Activated CD8-positive, alpha-beta T cell treated with anti-CD3 and anti-CD28 coated beads for 36 hours (primary cell): ENCODE data around the gene ZNF428. TPM values are rescaled to one million over a fixed set of nuclear protein-coding genes. Genes with fewer than 3 reads are reported as not detected.

Source experiments
- ATAC-seq: fragments of 200-7000 bp; cut with Tn5 transposase; one replicate; pipeline ENCODE4 v1.10.0; 2021; ENCODE audit warnings: mild to moderate bottlenecking, moderate library complexity
- CTCF ChIA-PET: fragments of 350-600 bp; sonication (Branson Sonifier 250); formaldehyde crosslinking; loops from one replicate; lab custom pipeline; 2021; ENCODE audit warnings: antibody characterized with exemption; lab: Charles Lee
- POLR2A ChIA-PET: fragments of 350-600 bp; sonication (Branson Sonifier 250); formaldehyde crosslinking; loops from one replicate; lab custom pipeline; 2021; ENCODE audit warnings: antibody characterized with exemption; lab: Charles Lee
- DNase-seq: peaks from one replicate; pipeline ENCODE4 v3.0.0-alpha.2; 2020
- H3K27ac Mint-ChIP-seq: one replicate; pipeline ENCODE4 v1.8.0; 2021; ENCODE audit warnings: mild to moderate bottlenecking, mixed read lengths
- H3K27me3 Mint-ChIP-seq: one replicate; pipeline ENCODE4 v1.8.0; 2021; ENCODE audit warnings: mixed read lengths
- H3K36me3 Mint-ChIP-seq: one replicate; pipeline ENCODE4 v1.8.0; 2021; ENCODE audit warnings: low read depth, mixed read lengths
- H3K4me1 Mint-ChIP-seq: one replicate; pipeline ENCODE4 v1.8.0; 2021; ENCODE audit warnings: low read depth, mixed read lengths
- H3K4me3 Mint-ChIP-seq: one replicate; pipeline ENCODE4 v1.8.0; 2021; ENCODE audit warnings: mild to moderate bottlenecking, moderate library complexity, mixed read lengths
- H3K9me3 Mint-ChIP-seq: one replicate; pipeline ENCODE4 v1.8.0; 2021; ENCODE audit warnings: mixed read lengths
- CTCF ChIP-seq: fragments of 200-600 bp; IDR thresholded peaks from one replicate; pipeline ENCODE4 v1.8.0; 2022; ENCODE audit warnings: antibody characterized with exemption, mild to moderate bottlenecking
- intact Hi-C: fragments of 100-400 bp; cut with micrococcal nuclease; formaldehyde crosslinking; loops from one replicate; pipeline ENCODE4 v1.10.0; 2022
- total RNA-seq, 2 experiments: library from RNA; stranded (reverse); gene quantifications; one replicate each; pipeline ENCODE4 v1.2.3, GENCODE V29; 2021

Gene ZNF428
- total RNA-seq, 2 experiments from 2014 or later: 12.3 to 13.4 TPM

- intact Hi-C loops: loop anchor here (5.0 to 10.0 kb wide), 3 partner anchors 34 to 149 kb away; partner anchors contain the start of gene ZNF575
- Mint-ChIP-seq H3K4me3 (peak within 1 kb of the TSS; percentile 86), H3K27me3 (no peaks in the 10 kb centered on the region), H3K27ac (peak within 1 kb of the TSS; percentile 98), H3K4me1 (peaks cover 26% of the 10 kb centered on the region), H3K36me3 (peaks cover 20% of the 10 kb centered on the region), H3K9me3 (no peaks in the 10 kb centered on the region)
- ATAC-seq (peak; percentile 84), DNase-seq (peak; percentile 100)
- CTCF ChIA-PET: interaction anchor here (0.9 to 12.2 kb wide), 12 partner anchors 11 to 214 kb away, joined by 3 to 188 read pairs (median 12); partner anchors contain the start of genes PINLYP, XRCC1 and ZNF575
- POLR2A ChIA-PET: interaction anchor here (0.6 to 4.2 kb wide), 14 partner anchors 10 to 132 kb away, joined by 3 to 24 read pairs (median 4); partner anchors contain the start of genes PINLYP, XRCC1 and ZNF575
- no peak for TF ChIP-seq CTCF
These were observed 23.2 kb downstream of the ZNF428 start, which contains the start of the genes IRGQ and ZNF576 for GRCh38 chr19:43595999-43596841. IRGQ (minus strand) TSS chr19:43596134; CDS start chr19:43595338, 796 bp downstream. ZNF576 (plus strand) TSS chr19:43596595; CDS start chr19:43597109, 514 bp downstream.

GRCh38 chr19:43595605-43595998 lies 23.8 kb downstream of the ZNF428 start:
- Mint-ChIP-seq H3K4me1 (peaks cover 26% of the 10 kb centered on the region), H3K27me3 (no peaks in the 10 kb centered on the region), H3K27ac (peak overlapping the region; percentile 98), H3K9me3 (no peaks in the 10 kb centered on the region), H3K4me3 (peak overlapping the region; percentile 86), H3K36me3 (peaks cover 24% of the 10 kb centered on the region)
- intact Hi-C loops: loop anchor here (5.0 to 10.0 kb wide), 3 partner anchors 33 to 148 kb away; partner anchors contain the start of gene ZNF575
- ATAC-seq (peak; percentile 6), DNase-seq (peak; percentile 53)
- ChIA-PET POLR2A (interaction anchor here (0.6 to 4.2 kb wide), 13 partner anchors 11 to 132 kb away, joined by 3 to 24 read pairs (median 5); partner anchors contain the start of genes PINLYP, XRCC1 and ZNF575), CTCF (interaction anchor here (0.8 to 12.2 kb wide), 17 partner anchors 10 to 231 kb away, joined by 3 to 188 read pairs (median 11); partner anchors contain the start of genes ETHE1, PINLYP, XRCC1 and ZNF283)
- TF ChIP-seq CTCF: no peak

- peak overlapping the region; percentile 98 for H3K27ac Mint-ChIP-seq
- ATAC-seq: peak; percentile 64
- peaks cover 25% of the 10 kb centered on the region for H3K36me3 Mint-ChIP-seq
- peak; percentile 96 for TF ChIP-seq CTCF
- DNase-seq: peak; percentile 82
- ChIA-PET POLR2A (interaction anchor here (0.7 to 4.2 kb wide), 16 partner anchors 13 to 163 kb away, joined by 3 to 24 read pairs (median 3); partner anchors contain the start of genes PINLYP, XRCC1, ZNF428 and ZNF575), CTCF (interaction anchor here (0.6 to 12.2 kb wide), 37 partner anchors 9 to 232 kb away, joined by 3 to 188 read pairs (median 6); partner anchors contain the start of genes ETHE1, PINLYP, PLAUR and XRCC1)
- H3K4me3 Mint-ChIP-seq: peak overlapping the region; percentile 86
- H3K27me3 Mint-ChIP-seq: no peaks in the 10 kb centered on the region
- intact Hi-C loops: loop anchor here (5.0 to 10.0 kb wide), 3 partner anchors 33 to 148 kb away; partner anchors contain the start of gene ZNF575
- peaks cover 27% of the 10 kb centered on the region for H3K4me1 Mint-ChIP-seq
- H3K9me3 Mint-ChIP-seq: no peaks in the 10 kb centered on the region
These were observed 24.5 kb downstream of the ZNF428 start for GRCh38 chr19:43594710-43595604.

- H3K36me3 Mint-ChIP-seq: peaks cover 26% of the 10 kb centered on the region
- ATAC-seq (no peak), DNase-seq (no peak)
- peak overlapping the region; percentile 55 for H3K27ac Mint-ChIP-seq
- POLR2A ChIA-PET: interaction anchor here (0.6 to 4.2 kb wide), 15 partner anchors 14 to 162 kb away, joined by 3 to 24 read pairs (median 3); partner anchors contain the start of genes PINLYP, XRCC1, ZNF428 and ZNF575
- CTCF ChIA-PET: interaction anchor here (0.8 to 12.2 kb wide), 34 partner anchors 9 to 233 kb away, joined by 3 to 188 read pairs (median 6); partner anchors contain the start of genes ETHE1, PINLYP, PLAUR and XRCC1
- intact Hi-C loops: loop anchor here (10.0 kb wide), 1 partner anchor 59 kb away; the partner anchor contains the start of gene ZNF575
- H3K9me3 Mint-ChIP-seq: no peaks in the 10 kb centered on the region
- H3K4me3 Mint-ChIP-seq: peak overlapping the region; percentile 86
- no peaks in the 10 kb centered on the region for H3K27me3 Mint-ChIP-seq
- no peak for TF ChIP-seq CTCF
- peaks cover 32% of the 10 kb centered on the region for H3K4me1 Mint-ChIP-seq
These were observed 25.2 kb downstream of the ZNF428 start for GRCh38 chr19:43594081-43594697.
